Panc1 (cell line): Measurements from ENCODE around the gene RNASE9. TPM values are rescaled to one million over a fixed set of nuclear protein-coding genes. Genes with fewer than 3 reads are reported as not detected.

ENCODE experiments used
- ATAC-seq: fragments of 200-7000 bp; cut with Tn5 transposase; 2 replicates; pipeline ENCODE4 v1.9.1; 2020; ENCODE audit warnings: mild to moderate bottlenecking, moderate library complexity
- BruUV-seq: library from RNA; stranded (reverse); fragments of 400-500 nt; replicated peaks from 2 replicates; lab custom pipeline; 2021; lab: Mats Ljungman, UMichigan
- CTCF ChIA-PET: fragments of 300-600 bp; sonication (Branson Sonifier 250); formaldehyde crosslinking; loops from one replicate; lab custom pipeline; 2022; ENCODE audit warnings: antibody characterized with exemption; lab: Charles Lee
- POLR2A ChIA-PET: fragments of 300-600 bp; sonication (Branson Sonifier 250); formaldehyde crosslinking; loops from one replicate; lab custom pipeline; 2022; ENCODE audit warnings: antibody characterized with exemption; lab: Charles Lee
- DNase-seq: peaks from one replicate; pipeline ENCODE4 v3.0.0-alpha.2; 2010; ENCODE audit warnings: low read depth, low spot score
- H3K27ac ChIP-seq: 2 replicates; pipeline ENCODE4 v1.5.1; 2011; ENCODE audit warnings: mild to moderate bottlenecking, low read length, inconsistent platforms
- H3K27me3 ChIP-seq: fragments of 200-500 bp; sonication (Bioruptor generic); 2 replicates; pipeline ENCODE4 v1.6.0; 2014; ENCODE audit warnings: low read length, inconsistent platforms; ENCODE audit not compliant: control insufficient read depth, insufficient read depth
- H3K36me3 ChIP-seq: fragments of 200-500 bp; sonication (Bioruptor generic); 2 replicates; pipeline ENCODE4 v1.5.1; 2014; ENCODE audit warnings: inconsistent platforms, mild to moderate bottlenecking, low read length, moderate library complexity; ENCODE audit not compliant: control insufficient read depth, insufficient read depth
- H3K4me1 ChIP-seq: 2 replicates; pipeline ENCODE4 v1.5.1; 2011; ENCODE audit warnings: inconsistent platforms, mild to moderate bottlenecking, low read length, moderate library complexity; ENCODE audit not compliant: control insufficient read depth, insufficient read depth
- H3K4me3 ChIP-seq, 2 experiments: 2 replicates each; pipeline ENCODE4 v1.5.1; 2011 to 2012; ENCODE audit warnings: low read depth in 2 of 2, low read length in 2 of 2, mild to moderate bottlenecking in 2 of 2, inconsistent platforms in 1 of 2, moderate library complexity in 1 of 2
- H3K9me3 ChIP-seq: fragments of 200-500 bp; sonication (Bioruptor generic); 2 replicates; pipeline ENCODE4 v1.5.1; 2014; ENCODE audit warnings: low read depth, mild to moderate bottlenecking, inconsistent platforms, low read length, moderate library complexity; ENCODE audit not compliant: control insufficient read depth, insufficient read depth
- SIN3A ChIP-seq: IDR thresholded peaks from 2 replicates; pipeline ENCODE4 v1.6.1; 2012; ENCODE audit warnings: low read depth, mild to moderate bottlenecking, low read length, moderate library complexity, borderline replicate concordance; ENCODE audit not compliant: insufficient read depth
- in situ Hi-C: cut with HindIII; loops from 2 replicates; pipeline ENCODE4 v1.10.0; 2016; ENCODE audit warnings: low sequenced_read_pairs, low pct_unique_long_range_greater_than_20kb
- intact Hi-C: fragments of 100-400 bp; cut with micrococcal nuclease; formaldehyde crosslinking; loops from one replicate; pipeline ENCODE4 v1.10.0; 2022; ENCODE audit not compliant: unreplicated experiment
- total RNA-seq: library from RNA; stranded (reverse); gene quantifications from one replicate; pipeline ENCODE4 v1.2.1, GENCODE V29; 2021; ENCODE audit not compliant: unreplicated experiment
- TF ChIP-seq, protein P1 (sequence below), 2 experiments: IDR thresholded peaks; 2 replicates each; pipeline ENCODE4 v1.6.1; 2011 to 2012; ENCODE audit warnings: low read depth in 2 of 2, control low read depth in 1 of 2, low read length in 1 of 2, mild to moderate bottlenecking in 1 of 2, moderate library complexity in 1 of 2; ENCODE audit not compliant: insufficient read depth in 1 of 2
- TF ChIP-seq, protein P2 (sequence below): fragments of 450-650 bp; IDR thresholded peaks from 2 replicates; pipeline ENCODE4 v1.5.1; 2017; ENCODE audit warnings: mild to moderate bottlenecking

The RNASE9 gene
- total RNA-seq, 1 experiment from 2014 or later = not detected

DNA sequence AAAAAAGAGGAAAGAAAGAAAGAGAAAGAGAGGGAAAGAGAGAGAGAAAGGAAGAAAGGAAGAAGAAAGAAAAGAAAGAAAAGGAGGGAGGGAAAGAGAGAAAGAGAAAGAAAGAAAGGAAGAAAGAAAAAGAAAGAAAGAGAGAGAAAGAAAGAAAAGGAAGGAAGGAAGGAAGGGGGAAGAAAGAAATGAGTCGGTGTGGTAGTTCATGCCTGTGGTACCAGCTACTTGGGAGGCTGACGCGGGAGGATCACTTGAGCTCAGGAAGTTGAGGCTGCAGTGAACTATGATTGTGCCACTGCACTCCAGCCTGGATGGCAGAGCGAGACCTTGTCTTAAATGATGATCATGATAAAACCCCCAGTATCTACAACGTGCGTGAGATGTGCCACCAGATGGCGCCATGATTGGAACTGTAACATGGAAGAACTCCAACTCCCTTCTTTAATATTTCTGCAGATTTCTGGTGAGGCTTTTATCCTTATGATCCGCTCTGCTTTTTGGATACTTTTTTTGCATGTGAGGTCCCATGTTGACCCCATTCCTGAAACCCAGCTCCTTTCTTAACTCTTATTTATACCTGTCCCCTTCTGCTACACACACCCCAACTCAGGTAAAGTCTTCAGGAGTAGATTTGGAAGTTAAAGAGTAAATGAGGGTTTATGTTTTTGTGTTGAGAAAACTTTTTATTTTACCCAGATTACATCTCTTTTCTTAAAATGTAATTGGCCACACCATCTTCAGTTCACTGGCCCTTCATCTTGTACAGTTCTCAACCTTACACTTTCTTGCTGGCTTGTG lies 29.9 kb downstream of the RNASE9 start:
- peak; percentile 45 for DNase-seq
- H3K4me3 ChIP-seq = no peak overlapping the region
- H3K9me3 ChIP-seq = no peaks in the 10 kb centered on the region
- no peaks in the 10 kb centered on the region for H3K36me3 ChIP-seq
- intact Hi-C loops = loop anchor here (5.0 kb wide), 1 partner anchor 76 kb away; no protein-coding TSS in a partner anchor
- ATAC-seq = peak; percentile 79
- in situ Hi-C loops = no loop called here
- peaks cover 5% of the 10 kb centered on the region; the same call in 1 of the 2 replicates for H3K27me3 ChIP-seq
- POLR2A ChIA-PET = no interaction called here
- no peaks in the 10 kb centered on the region for H3K4me1 ChIP-seq
- TF ChIP-seq, protein P1, sequence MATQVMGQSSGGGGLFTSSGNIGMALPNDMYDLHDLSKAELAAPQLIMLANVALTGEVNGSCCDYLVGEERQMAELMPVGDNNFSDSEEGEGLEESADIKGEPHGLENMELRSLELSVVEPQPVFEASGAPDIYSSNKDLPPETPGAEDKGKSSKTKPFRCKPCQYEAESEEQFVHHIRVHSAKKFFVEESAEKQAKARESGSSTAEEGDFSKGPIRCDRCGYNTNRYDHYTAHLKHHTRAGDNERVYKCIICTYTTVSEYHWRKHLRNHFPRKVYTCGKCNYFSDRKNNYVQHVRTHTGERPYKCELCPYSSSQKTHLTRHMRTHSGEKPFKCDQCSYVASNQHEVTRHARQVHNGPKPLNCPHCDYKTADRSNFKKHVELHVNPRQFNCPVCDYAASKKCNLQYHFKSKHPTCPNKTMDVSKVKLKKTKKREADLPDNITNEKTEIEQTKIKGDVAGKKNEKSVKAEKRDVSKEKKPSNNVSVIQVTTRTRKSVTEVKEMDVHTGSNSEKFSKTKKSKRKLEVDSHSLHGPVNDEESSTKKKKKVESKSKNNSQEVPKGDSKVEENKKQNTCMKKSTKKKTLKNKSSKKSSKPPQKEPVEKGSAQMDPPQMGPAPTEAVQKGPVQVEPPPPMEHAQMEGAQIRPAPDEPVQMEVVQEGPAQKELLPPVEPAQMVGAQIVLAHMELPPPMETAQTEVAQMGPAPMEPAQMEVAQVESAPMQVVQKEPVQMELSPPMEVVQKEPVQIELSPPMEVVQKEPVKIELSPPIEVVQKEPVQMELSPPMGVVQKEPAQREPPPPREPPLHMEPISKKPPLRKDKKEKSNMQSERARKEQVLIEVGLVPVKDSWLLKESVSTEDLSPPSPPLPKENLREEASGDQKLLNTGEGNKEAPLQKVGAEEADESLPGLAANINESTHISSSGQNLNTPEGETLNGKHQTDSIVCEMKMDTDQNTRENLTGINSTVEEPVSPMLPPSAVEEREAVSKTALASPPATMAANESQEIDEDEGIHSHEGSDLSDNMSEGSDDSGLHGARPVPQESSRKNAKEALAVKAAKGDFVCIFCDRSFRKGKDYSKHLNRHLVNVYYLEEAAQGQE (IDR thresholded peaks at IDR 0.05; ENCODE audit: insufficient read depth in 1 of 2, low read depth in 2 of 2, low read length in 1 of 2) = no peak
- TF ChIP-seq, protein P2, sequence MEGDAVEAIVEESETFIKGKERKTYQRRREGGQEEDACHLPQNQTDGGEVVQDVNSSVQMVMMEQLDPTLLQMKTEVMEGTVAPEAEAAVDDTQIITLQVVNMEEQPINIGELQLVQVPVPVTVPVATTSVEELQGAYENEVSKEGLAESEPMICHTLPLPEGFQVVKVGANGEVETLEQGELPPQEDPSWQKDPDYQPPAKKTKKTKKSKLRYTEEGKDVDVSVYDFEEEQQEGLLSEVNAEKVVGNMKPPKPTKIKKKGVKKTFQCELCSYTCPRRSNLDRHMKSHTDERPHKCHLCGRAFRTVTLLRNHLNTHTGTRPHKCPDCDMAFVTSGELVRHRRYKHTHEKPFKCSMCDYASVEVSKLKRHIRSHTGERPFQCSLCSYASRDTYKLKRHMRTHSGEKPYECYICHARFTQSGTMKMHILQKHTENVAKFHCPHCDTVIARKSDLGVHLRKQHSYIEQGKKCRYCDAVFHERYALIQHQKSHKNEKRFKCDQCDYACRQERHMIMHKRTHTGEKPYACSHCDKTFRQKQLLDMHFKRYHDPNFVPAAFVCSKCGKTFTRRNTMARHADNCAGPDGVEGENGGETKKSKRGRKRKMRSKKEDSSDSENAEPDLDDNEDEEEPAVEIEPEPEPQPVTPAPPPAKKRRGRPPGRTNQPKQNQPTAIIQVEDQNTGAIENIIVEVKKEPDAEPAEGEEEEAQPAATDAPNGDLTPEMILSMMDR = peak; percentile 79
- CTCF ChIA-PET = no interaction called here
- no TSS peak for BruUV-seq
- no peak overlapping the region for H3K27ac ChIP-seq

DNA sequence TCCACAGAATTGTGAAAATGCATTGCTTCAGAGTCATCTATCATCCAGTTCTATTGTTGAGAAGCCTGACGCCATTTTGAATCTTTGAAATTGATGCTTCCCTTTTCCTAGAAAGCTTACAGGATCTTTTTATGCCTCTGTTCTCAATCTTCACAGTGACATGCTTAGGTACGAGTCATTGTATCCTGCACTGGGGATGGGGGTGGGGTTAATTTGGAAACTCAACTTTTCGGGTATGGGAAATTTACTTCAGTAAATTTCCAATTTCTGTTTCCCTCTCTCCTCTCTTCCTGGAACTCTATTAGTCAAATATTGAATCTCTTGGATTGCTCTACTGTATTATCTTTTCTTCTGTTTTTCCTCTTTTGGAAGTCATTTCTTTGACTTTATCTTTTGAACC lies 31.0 kb downstream of the RNASE9 start:
- TF ChIP-seq SIN3A = no peak
- intact Hi-C loops = loop anchor here (5.0 kb wide), 1 partner anchor 77 kb away; no protein-coding TSS in a partner anchor

DNA sequence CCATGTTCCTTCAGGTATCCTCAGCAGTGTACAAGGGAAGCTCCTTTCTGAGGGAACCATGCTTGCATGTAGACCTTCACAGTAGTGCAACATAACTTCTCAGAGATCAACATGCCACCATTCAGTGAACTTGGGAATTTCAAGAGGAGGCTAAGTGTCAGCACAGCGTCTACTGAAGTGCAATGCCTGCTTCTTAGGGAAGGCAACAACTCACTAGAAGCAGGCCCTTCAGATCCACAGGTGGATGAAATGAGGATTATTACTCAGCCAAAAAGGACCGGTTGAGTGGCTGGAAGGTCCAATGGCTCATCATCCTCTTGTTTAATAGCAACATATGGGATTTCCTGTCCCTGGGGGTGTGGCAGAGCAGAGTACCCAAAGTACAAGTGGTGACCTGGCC lies 36.8 kb downstream of the RNASE9 start:
- no peaks in the 10 kb centered on the region for H3K4me1 ChIP-seq
- DNase-seq (no peak), ATAC-seq (no peak)
- BruUV-seq = no TSS peak
- intact Hi-C loops = no loop called here
- POLR2A ChIA-PET = no interaction called here
- H3K27me3 ChIP-seq = peaks cover 2% of the 10 kb centered on the region
- H3K27ac ChIP-seq = no peak overlapping the region
- H3K9me3 ChIP-seq = no peaks in the 10 kb centered on the region
- CTCF ChIA-PET = no interaction called here
- TF ChIP-seq, protein P2 = no peak
- TF ChIP-seq SIN3A = no peak
- no peak overlapping the region for H3K4me3 ChIP-seq
- no peaks in the 10 kb centered on the region for H3K36me3 ChIP-seq
- in situ Hi-C loops = no loop called here

More for the DNA sequence above, 31.0 kb downstream of the RNASE9 start:
- Histone ChIP-seq H3K4me1 (no peaks in the 10 kb centered on the region), H3K4me3 (no peak overlapping the region), H3K27me3 (peaks cover 5% of the 10 kb centered on the region; the same call in 1 of the 2 replicates), H3K27ac (no peak overlapping the region), H3K36me3 (no peaks in the 10 kb centered on the region), H3K9me3 (no peaks in the 10 kb centered on the region)
- DNase-seq (no peak), ATAC-seq (no peak)
- no TSS peak for BruUV-seq
- in situ Hi-C loops = no loop called here
- CTCF ChIA-PET = interaction anchor here (0.5 kb wide), 1 partner anchor 432 kb away, joined by 7 read pairs; no protein-coding TSS in a partner anchor
- POLR2A ChIA-PET = no interaction called here
